K562 (cell line): ENCODE results near the gene LRP2BP. TPM values are rescaled to one million over a fixed set of nuclear protein-coding genes. Genes with fewer than 3 reads are reported as not detected.
A peak's percentile ranks its signal among the peaks of the same experiment; 100 is the strongest.

ENCODE experiments used
- BCOR ChIP-seq: fragments of 450-650 bp; IDR thresholded peaks from 2 replicates; pipeline ENCODE4 v1.6.1; 2016
- EP400 ChIP-seq: fragments of 450-650 bp; IDR thresholded peaks from 2 replicates; pipeline ENCODE4 v1.6.1; 2017; ENCODE audit warnings: antibody characterized with exemption, mild to moderate bottlenecking, moderate library complexity
- FOXK1 ChIP-seq: sonication (generic); formaldehyde crosslinking; IDR thresholded peaks from 2 replicates; pipeline ENCODE4 v1.8.0; 2022; ENCODE audit warnings: missing genetic modification reagents, mild to moderate bottlenecking, borderline replicate concordance
- HDAC8 ChIP-seq: fragments of 450-650 bp; IDR thresholded peaks from 2 replicates; pipeline ENCODE4 v1.6.1; 2016; ENCODE audit warnings: mild to moderate bottlenecking, missing genetic modification characterization, moderate library complexity, missing compliant biosample characterization
- NR2C1 ChIP-seq, 2 experiments: fragments of 450-650 bp; IDR thresholded peaks; 2 replicates each; pipeline ENCODE4 v1.6.1; 2017; ENCODE audit warnings: mild to moderate bottlenecking in 2 of 2, antibody characterized with exemption in 1 of 2, inconsistent platforms in 1 of 2, missing compliant biosample characterization in 1 of 2, missing genetic modification characterization in 1 of 2
- PHF20 ChIP-seq: fragments of 450-650 bp; IDR thresholded peaks from 2 replicates; pipeline ENCODE4 v1.6.1; 2018; ENCODE audit not compliant: partially characterized antibody
- RBBP5 ChIP-seq: fragments of 200-600 bp; sonication (generic); IDR thresholded peaks from 2 replicates; pipeline ENCODE4 v1.6.1; 2012; ENCODE audit warnings: borderline replicate concordance, mild to moderate bottlenecking, low read length, control low read depth, inconsistent platforms; ENCODE audit not compliant: insufficient read depth, poor library complexity, severe bottlenecking
- RBM25 ChIP-seq: fragments of 200-400 bp; formaldehyde crosslinking; IDR thresholded peaks from 2 replicates; pipeline ENCODE4 v1.6.1; 2018; ENCODE audit warnings: low read length, low read depth, moderate library complexity; ENCODE audit not compliant: severe bottlenecking
- TAL1 ChIP-seq: fragments of 450-650 bp; IDR thresholded peaks from 2 replicates; pipeline ENCODE4 v1.6.1; 2016; ENCODE audit warnings: mild to moderate bottlenecking
- THRB ChIP-seq: fragments of 450-650 bp; formaldehyde crosslinking; conservative IDR thresholded peaks from 2 replicates; pipeline ENCODE4 v1.4.0; 2022; ENCODE audit warnings: mild to moderate bottlenecking, missing genetic modification characterization
- ZC3H8 ChIP-seq: fragments of 450-650 bp; IDR thresholded peaks from 2 replicates; pipeline ENCODE4 v1.6.1; 2017
- ZFP36 ChIP-seq: fragments of 150-350 bp; IDR thresholded peaks from 2 replicates; pipeline ENCODE4 v1.6.1; 2018; ENCODE audit warnings: low read length, low read depth; ENCODE audit not compliant: partially characterized antibody
- ZNF165 ChIP-seq: fragments of 250-450 bp; sonication (Bioruptor Pico); IDR thresholded peaks from 2 replicates; pipeline ENCODE4 v1.4.0; 2020; ENCODE audit warnings: borderline replicate concordance
- ZNF23 ChIP-seq: fragments of 250-450 bp; sonication (Bioruptor Pico); IDR thresholded peaks from 2 replicates; pipeline ENCODE4 v1.4.0; 2020; ENCODE audit warnings: mild to moderate bottlenecking
- ZNF316 ChIP-seq: fragments of 450-650 bp; IDR thresholded peaks from 2 replicates; pipeline ENCODE4 v1.6.1; 2016
- ZNF395 ChIP-seq: fragments of 200-800 bp; sonication (Bioruptor generic); IDR thresholded peaks from 2 replicates; pipeline ENCODE4 v1.6.1; 2017; ENCODE audit warnings: missing genetic modification characterization, missing compliant biosample characterization
- ZNF407 ChIP-seq: fragments of 450-650 bp; IDR thresholded peaks from 2 replicates; pipeline ENCODE4 v1.6.1; 2016; ENCODE audit warnings: low read depth
- polyA plus RNA-seq, 8 experiments: library from polyadenylated mRNA; depleted of rRNA in 4 of 8; stranded (reverse) in 5 of 8; unstranded in 3 of 8; fragments of >200 nt; fragmentation: Nextera tagmentation in 2 of 8; fragmentation: Illumina TruSeq in 1 of 8; extraction: Ambion mirVana in 2 of 8; extraction: Trizol in 1 of 8; gene quantifications; 2 replicates each; pipeline versions ENCODE4 v1.2.1 to v1.2.3, GENCODE V29; 2011 to 2014; ENCODE audit warnings: inconsistent platforms in 1 of 8, missing spikeins in 1 of 8
- total RNA-seq, 7 experiments: library from RNA; depleted of rRNA in 6 of 7; stranded (reverse); fragments of >200 nt in 6 of 7; fragmentation: Illumina TruSeq in 2 of 7; extraction: Trizol in 2 of 7; gene quantifications; 2 replicates each; pipeline versions ENCODE4 v1.2.1 to v1.2.3, GENCODE V29; 2011 to 2021; ENCODE audit warnings: low replicate concordance in 1 of 7

LRP2BP gene
- total and polyA plus RNA-seq, 9 of the 15 experiments (the other 6 are each of a cell fraction or from before 2014, with no cell fraction given) = 0.42 to 2.1 (median 0.62) TPM

GRCh38 chr4:185346975-185347601, 48.6 kb downstream of the LRP2BP start (continued):
- no peak for TF ChIP-seq ZNF395 (CRISPR knock-in tag)
- no peak for TF ChIP-seq ZC3H8
- peak; percentile 28; the same call in 1 of the 2 replicates for TF ChIP-seq ZNF407
- TF ChIP-seq FOXK1 (CRISPR knock-in tag) = no peak
- no peak for TF ChIP-seq THRB (CRISPR knock-in tag)
- no peak for TF ChIP-seq EP400
- TF ChIP-seq HDAC8 = no peak
- no peak for TF ChIP-seq RBBP5
- no peak for TF ChIP-seq TAL1
- TF ChIP-seq ZNF316 = no peak
- TF ChIP-seq BCOR = 0 out of 2 replicates have a peak, but pooled peaks have one; percentile 34
- TF ChIP-seq NR2C1 (IDR thresholded peaks at IDR 0.05) = no peak
- no peak for TF ChIP-seq NR2C1 (tag; IDR thresholded peaks at IDR 0.05)
- no peak for TF ChIP-seq ZNF165
- no peak for TF ChIP-seq PHF20
- TF ChIP-seq ZFP36 = peak; percentile 30
- TF ChIP-seq RBM25 = peak; percentile 13
- no peak for TF ChIP-seq ZNF23 (CRISPR knock-in tag)
